Measurements from ENCODE around the gene DHDDS. TPM values are rescaled to one million over a fixed set of nuclear protein-coding genes. Genes with fewer than 3 reads are reported as not detected.

The DHDDS gene
- total RNA-seq, 3 donors from 2014 or later: 37.0 to 85.9 (median 42.9) TPM

GRCh38 chr1:26417111-26417759, 14.9 kb upstream of the DHDDS start:
- no peaks in the 10 kb centered on the region for H3K36me3 ChIP-seq
- no peaks in the 10 kb centered on the region for H3K4me1 ChIP-seq
- intact Hi-C loops (cut with DNase I; ENCODE audit: low total_unique reads): loop anchor here (5.0 kb wide), 1 partner anchor 885 kb away; no protein-coding TSS in a partner anchor
- H3K27ac ChIP-seq: no peak overlapping the region
- peak in 1 of 2 donors; percentile 68 for DNase-seq (ENCODE audit: low spot score in 2 of 2)
- H3K27me3 ChIP-seq: peaks cover 0 to 28% of the 10 kb centered on the region in 2 donors
- TF ChIP-seq POLR2A (IDR thresholded peaks at IDR 0.05): no peak
- TF ChIP-seq, protein P1, sequence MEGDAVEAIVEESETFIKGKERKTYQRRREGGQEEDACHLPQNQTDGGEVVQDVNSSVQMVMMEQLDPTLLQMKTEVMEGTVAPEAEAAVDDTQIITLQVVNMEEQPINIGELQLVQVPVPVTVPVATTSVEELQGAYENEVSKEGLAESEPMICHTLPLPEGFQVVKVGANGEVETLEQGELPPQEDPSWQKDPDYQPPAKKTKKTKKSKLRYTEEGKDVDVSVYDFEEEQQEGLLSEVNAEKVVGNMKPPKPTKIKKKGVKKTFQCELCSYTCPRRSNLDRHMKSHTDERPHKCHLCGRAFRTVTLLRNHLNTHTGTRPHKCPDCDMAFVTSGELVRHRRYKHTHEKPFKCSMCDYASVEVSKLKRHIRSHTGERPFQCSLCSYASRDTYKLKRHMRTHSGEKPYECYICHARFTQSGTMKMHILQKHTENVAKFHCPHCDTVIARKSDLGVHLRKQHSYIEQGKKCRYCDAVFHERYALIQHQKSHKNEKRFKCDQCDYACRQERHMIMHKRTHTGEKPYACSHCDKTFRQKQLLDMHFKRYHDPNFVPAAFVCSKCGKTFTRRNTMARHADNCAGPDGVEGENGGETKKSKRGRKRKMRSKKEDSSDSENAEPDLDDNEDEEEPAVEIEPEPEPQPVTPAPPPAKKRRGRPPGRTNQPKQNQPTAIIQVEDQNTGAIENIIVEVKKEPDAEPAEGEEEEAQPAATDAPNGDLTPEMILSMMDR (IDR thresholded peaks at IDR 0.05): peak in 2 of 3 donors; percentile 32 to 34
- H3K9me3 ChIP-seq: no peaks in the 10 kb centered on the region
- no peak overlapping the region for H3K4me3 ChIP-seq

DNA sequence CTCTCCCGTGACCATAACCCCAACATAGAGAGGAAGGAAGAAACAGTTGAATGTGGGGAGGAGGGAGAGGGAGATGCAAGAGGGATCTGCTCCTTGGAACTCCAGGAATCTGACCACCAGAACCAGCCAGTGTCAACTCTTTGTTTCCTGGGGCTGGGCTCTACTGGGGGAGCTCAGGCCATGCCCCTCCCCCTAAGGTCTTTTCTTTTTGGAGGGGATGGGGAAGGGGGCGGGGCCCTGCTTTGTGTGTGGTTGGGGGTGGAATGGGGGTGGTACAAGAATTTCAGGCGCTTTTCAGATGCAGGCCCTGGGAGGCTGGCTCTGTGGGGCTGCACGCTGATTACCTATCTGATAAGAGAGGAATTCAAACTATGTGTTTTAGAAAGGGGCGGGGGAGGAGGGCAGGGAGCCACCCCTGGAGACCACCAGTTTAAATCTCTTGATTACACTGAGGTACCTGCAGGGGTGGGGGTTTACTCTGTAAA, 13.2 kb upstream of the DHDDS start:
- Histone ChIP-seq H3K27me3 (peaks cover 0 to 14% of the 10 kb centered on the region in 2 donors), H3K27ac (no peak overlapping the region), H3K4me1 (no peaks in the 10 kb centered on the region), H3K36me3 (no peaks in the 10 kb centered on the region), H3K4me3 (no peak overlapping the region), H3K9me3 (no peaks in the 10 kb centered on the region)
- intact Hi-C loops (cut with DNase I; ENCODE audit: low total_unique reads): loop anchor here (5.0 kb wide), 1 partner anchor 883 kb away; no protein-coding TSS in a partner anchor
- no peak for DNase-seq (ENCODE audit: low spot score in 2 of 2)
- TF ChIP-seq, protein P1 (IDR thresholded peaks at IDR 0.05): no peak
- TF ChIP-seq POLR2AphosphoS5 (IDR thresholded peaks at IDR 0.05): no peak
- TF ChIP-seq POLR2A (IDR thresholded peaks at IDR 0.05): no peak

GRCh38 chr1:26419494-26419893, 12.6 kb upstream of the DHDDS start:
- Histone ChIP-seq H3K27me3 (peaks cover 0 to 10% of the 10 kb centered on the region in 2 donors), H3K9me3 (no peaks in the 10 kb centered on the region), H3K4me3 (no peak overlapping the region), H3K36me3 (no peaks in the 10 kb centered on the region), H3K4me1 (no peaks in the 10 kb centered on the region), H3K27ac (no peak overlapping the region)
- DNase-seq (ENCODE audit: low spot score in 2 of 2): no peak
- intact Hi-C loops (cut with DNase I; ENCODE audit: low total_unique reads): loop anchor here (5.0 kb wide), 1 partner anchor 883 kb away; no protein-coding TSS in a partner anchor
- TF ChIP-seq, protein P1 (IDR thresholded peaks at IDR 0.05): no peak
- TF ChIP-seq POLR2AphosphoS5 (IDR thresholded peaks at IDR 0.05): no peak
- no peak for TF ChIP-seq POLR2A (IDR thresholded peaks at IDR 0.05)

DNA sequence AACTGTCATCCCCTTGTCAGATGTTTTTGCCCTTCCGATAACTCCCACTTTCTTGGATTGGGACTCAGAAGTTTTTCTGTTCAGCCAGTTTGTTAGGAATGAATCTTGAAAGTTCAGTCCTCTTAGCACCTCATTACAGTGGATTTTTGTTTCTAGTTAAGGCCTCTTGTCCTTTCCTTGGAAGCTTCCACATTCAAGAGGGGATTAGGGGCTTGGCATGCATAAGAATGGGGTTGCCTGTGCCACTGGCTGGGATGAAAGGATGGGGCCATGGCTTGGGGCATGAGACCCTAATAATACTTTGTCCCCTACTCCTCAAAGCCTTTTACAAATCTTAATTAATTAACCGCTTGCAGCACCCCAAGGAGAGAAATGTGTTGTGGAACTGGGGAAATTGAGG, 2.4 kb upstream of the DHDDS start:
- DNase-seq (ENCODE audit: low spot score in 2 of 2): no peak
- intact Hi-C loops (cut with DNase I; ENCODE audit: low total_unique reads): no loop called here
- no peak for TF ChIP-seq POLR2A (IDR thresholded peaks at IDR 0.05)
- TF ChIP-seq, protein P1 (IDR thresholded peaks at IDR 0.05): no peak
- TF ChIP-seq POLR2AphosphoS5 (IDR thresholded peaks at IDR 0.05): no peak
- H3K4me3 ChIP-seq: no peak overlapping the region
- no peak overlapping the region for H3K27ac ChIP-seq
- H3K4me1 ChIP-seq: no peaks in the 10 kb centered on the region
- no peaks in the 10 kb centered on the region for H3K9me3 ChIP-seq
- no peaks in the 10 kb centered on the region for H3K36me3 ChIP-seq
- no peaks in the 10 kb centered on the region for H3K27me3 ChIP-seq

DNA sequence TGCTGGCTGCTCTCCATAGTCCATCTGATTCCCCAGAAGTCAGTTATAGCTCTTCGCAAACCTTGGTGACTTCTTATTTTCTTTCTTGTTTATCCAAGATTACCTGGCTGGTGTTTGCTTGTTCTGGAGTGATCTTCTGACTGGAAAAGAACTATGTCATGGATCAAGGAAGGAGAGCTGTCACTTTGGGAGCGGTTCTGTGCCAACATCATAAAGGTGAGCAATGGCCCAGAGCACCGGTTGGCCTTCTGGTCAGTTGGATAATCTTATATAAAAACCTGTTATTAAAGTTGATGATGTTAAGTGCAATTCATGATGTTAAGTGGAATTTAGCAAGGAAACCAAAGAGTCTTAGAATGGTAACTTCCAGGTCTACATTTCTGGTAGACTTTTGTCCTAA, 672 bp downstream of the DHDDS start:
- no peaks in the 10 kb centered on the region for H3K27me3 ChIP-seq
- H3K4me3 ChIP-seq: peak overlapping the region; percentile 65 to 79 (median 74)
- TF ChIP-seq POLR2AphosphoS5 (IDR thresholded peaks at IDR 0.05): no peak
- TF ChIP-seq, protein P1 (IDR thresholded peaks at IDR 0.05): no peak
- no peak for TF ChIP-seq POLR2A (IDR thresholded peaks at IDR 0.05)
- H3K4me1 ChIP-seq: no peaks in the 10 kb centered on the region
- no peak for DNase-seq (ENCODE audit: low spot score in 2 of 2)
- H3K36me3 ChIP-seq: no peaks in the 10 kb centered on the region
- no peaks in the 10 kb centered on the region for H3K9me3 ChIP-seq
- intact Hi-C loops (cut with DNase I; ENCODE audit: low total_unique reads): no loop called here
- peak overlapping the region; percentile 68 to 83 for H3K27ac ChIP-seq
